ENCODE results near the gene DNAJC21. TPM values are rescaled to one million over a fixed set of nuclear protein-coding genes. Genes with fewer than 3 reads are reported as not detected.

Gene DNAJC21
- total and polyA plus RNA-seq, 2 of the 4 experiments (the other 2 are of a cell fraction), result 8.8 to 12.7 TPM

DNA sequence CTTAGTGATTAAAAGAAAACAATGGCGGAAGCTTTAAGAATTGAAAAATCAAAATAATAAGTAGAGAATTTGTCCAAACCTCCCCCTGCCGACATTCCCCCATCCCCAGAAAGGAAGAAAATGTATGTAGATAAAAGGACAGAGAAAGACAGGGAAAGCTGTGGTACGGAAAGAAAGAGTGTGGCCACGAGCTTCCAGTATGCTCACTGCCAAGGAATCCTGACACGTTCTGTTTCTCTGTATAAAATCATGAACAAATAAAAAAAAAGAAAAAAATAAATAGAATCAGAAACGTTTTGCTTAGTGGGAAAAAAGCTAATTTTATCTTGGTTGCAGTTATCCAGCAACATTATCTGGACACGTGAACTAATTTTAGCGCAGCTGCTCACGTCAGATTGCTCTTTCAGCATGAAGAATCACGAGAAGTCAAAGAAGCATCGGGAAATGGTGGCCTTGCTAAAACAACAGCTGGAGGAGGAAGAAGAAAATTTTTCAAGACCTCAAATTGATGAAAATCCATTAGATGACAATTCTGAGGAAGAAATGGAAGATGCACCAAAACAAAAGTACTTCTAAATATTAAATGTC lies 15.2 kb downstream of the DNAJC21 start:
- WGBS, 2 experiments (ENCODE audit: extremely low coverage in 2 of 2, insufficient read length in 1 of 2), result 90% methylated on average over 4 of the region's 11 CpGs; no CpG with 5 or more reads in 1 of the 2 experiments
- Histone ChIP-seq H3K27ac (ENCODE audit: insufficient read depth, low read length) (no peak overlapping the region), H3K4me3 (ENCODE audit: insufficient read depth, low read depth, low read length) (no peak overlapping the region), H3K4me2 (ENCODE audit: low read depth, low read length) (no peak overlapping the region), H3K79me1 (ENCODE audit: low read depth in 1 of 2, low read length in 2 of 2) (peaks cover 0 to 4% of the 10 kb centered on the region in 2 experiments; a peak in 1 of 4 replicates), H3K56ac (ENCODE audit: extremely low read depth, insufficient read depth, low read length) (no peak overlapping the region), H2AK5ac (ENCODE audit: low read depth, low read length) (no peak overlapping the region), H3K4me1 (ENCODE audit: control insufficient read depth, insufficient read depth, low read length) (no peaks in the 10 kb centered on the region), H3K14ac (replicated peaks; ENCODE audit: low read depth, low read length) (no peak overlapping the region), H3K18ac (ENCODE audit: low read depth, low read length) (no peak overlapping the region), H3K4ac (ENCODE audit: low read depth, low read length) (no peak overlapping the region), H4K91ac (ENCODE audit: insufficient read depth, low read depth, low read length) (no peak overlapping the region), H2BK20ac (ENCODE audit: low read depth, low read length) (no peak overlapping the region), H3K9me3 (ENCODE audit: control insufficient read depth, insufficient read depth, low read length) (no peaks in the 10 kb centered on the region), H3K9ac (ENCODE audit: low read depth, low read length) (no peak overlapping the region), H4K5ac (ENCODE audit: low read depth, low read length) (no peak overlapping the region), H3K27me3 (ENCODE audit: control insufficient read depth, insufficient read depth, low read length) (no peaks in the 10 kb centered on the region), H2BK15ac (ENCODE audit: low read depth, low read length) (no peak overlapping the region), H4K8ac (ENCODE audit: low read depth in 2 of 2, low read length in 2 of 2) (no peak overlapping the region), H3K23ac (ENCODE audit: low read depth, low read length) (no peak overlapping the region), H2AFZ (replicated peaks; ENCODE audit: low read length, poor library complexity) (no peak overlapping the region), H3K36me3 (ENCODE audit: control insufficient read depth, insufficient read depth, low read length) (peaks cover 31% of the 10 kb centered on the region), H2AK9ac (replicated peaks; ENCODE audit: low read depth, low read length, poor library complexity) (no peak overlapping the region), H2BK5ac (ENCODE audit: low read depth, low read length, poor library complexity, severe bottlenecking) (no peak overlapping the region), H4K20me1 (ENCODE audit: insufficient read depth, low read length) (no peaks in the 10 kb centered on the region), H2BK120ac (ENCODE audit: low read depth, low read length) (no peak overlapping the region), H3K9me1 (ENCODE audit: insufficient read depth, low read length) (no peaks in the 10 kb centered on the region)
- intact Hi-C loops (cut with micrococcal nuclease) (no loop called here), in situ Hi-C loops (cut with MboI; ENCODE audit: low sequenced_read_pairs) (no loop called here), dilution Hi-C loops (cut with HindIII; ENCODE audit: low sequenced_read_pairs, unreplicated experiment) (no loop called here)
- CTCF ChIA-PET, result interaction anchor here (0.6 to 1.0 kb wide), 2 partner anchors 13 to 250 kb away, joined by 3 to 5 read pairs; no protein-coding TSS in a partner anchor
- no peak for ATAC-seq (ENCODE audit: low read depth)
- BruUV-seq (replicated peaks), result no TSS peak
- no peak for DNase-seq
- POLR2A ChIA-PET (ENCODE audit: unreplicated experiment), result interaction anchor here (0.6 kb wide), 1 partner anchor 185 kb away, joined by 4 read pairs; no protein-coding TSS in a partner anchor
- TF ChIP-seq BHLHE40 (IDR thresholded peaks at IDR 0.05; ENCODE audit: low read depth, low read length) (no peak), RAD21 (IDR thresholded peaks at IDR 0.05; ENCODE audit: low read length) (no peak), MAFK (IDR thresholded peaks at IDR 0.05; ENCODE audit: low read depth, low read length) (no peak), NFE2L2 (IDR thresholded peaks at IDR 0.05; ENCODE audit: low read depth, low read length) (no peak), RFX5 (IDR thresholded peaks at IDR 0.05; ENCODE audit: low read depth, low read length) (no peak), CEBPB (IDR thresholded peaks at IDR 0.05; ENCODE audit: low read depth, low read length) (no peak), RCOR1 (IDR thresholded peaks at IDR 0.05; ENCODE audit: insufficient replicate concordance, low read length) (no peak), SMC3 (IDR thresholded peaks at IDR 0.05; ENCODE audit: low read depth, low read length) (no peak), FOS (IDR thresholded peaks at IDR 0.05; ENCODE audit: low read depth, low read length) (no peak), MXI1 (IDR thresholded peaks at IDR 0.05; ENCODE audit: borderline replicate concordance, low read depth, low read length) (no peak)
- TF ChIP-seq, protein P1, sequence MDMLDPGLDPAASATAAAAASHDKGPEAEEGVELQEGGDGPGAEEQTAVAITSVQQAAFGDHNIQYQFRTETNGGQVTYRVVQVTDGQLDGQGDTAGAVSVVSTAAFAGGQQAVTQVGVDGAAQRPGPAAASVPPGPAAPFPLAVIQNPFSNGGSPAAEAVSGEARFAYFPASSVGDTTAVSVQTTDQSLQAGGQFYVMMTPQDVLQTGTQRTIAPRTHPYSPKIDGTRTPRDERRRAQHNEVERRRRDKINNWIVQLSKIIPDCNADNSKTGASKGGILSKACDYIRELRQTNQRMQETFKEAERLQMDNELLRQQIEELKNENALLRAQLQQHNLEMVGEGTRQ (IDR thresholded peaks at IDR 0.05; ENCODE audit: low read depth, low read length), result no peak
- TF ChIP-seq, protein P2, sequence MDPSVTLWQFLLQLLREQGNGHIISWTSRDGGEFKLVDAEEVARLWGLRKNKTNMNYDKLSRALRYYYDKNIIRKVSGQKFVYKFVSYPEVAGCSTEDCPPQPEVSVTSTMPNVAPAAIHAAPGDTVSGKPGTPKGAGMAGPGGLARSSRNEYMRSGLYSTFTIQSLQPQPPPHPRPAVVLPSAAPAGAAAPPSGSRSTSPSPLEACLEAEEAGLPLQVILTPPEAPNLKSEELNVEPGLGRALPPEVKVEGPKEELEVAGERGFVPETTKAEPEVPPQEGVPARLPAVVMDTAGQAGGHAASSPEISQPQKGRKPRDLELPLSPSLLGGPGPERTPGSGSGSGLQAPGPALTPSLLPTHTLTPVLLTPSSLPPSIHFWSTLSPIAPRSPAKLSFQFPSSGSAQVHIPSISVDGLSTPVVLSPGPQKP (IDR thresholded peaks at IDR 0.05; ENCODE audit: borderline replicate concordance, low read depth, low read length), result no peak

Measured in IMR-90 (cell line).